22Rv1 (cell line): ENCODE data around the gene INCENP.
A peak's percentile ranks its signal among the peaks of the same experiment; 100 is the strongest.

Experiments
- H3K27ac ChIP-seq: fragments of 450-650 bp; 2 replicates; pipeline ENCODE4 v1.5.1; 2017
- CTCF ChIP-seq: fragments of 450-650 bp; IDR thresholded peaks from 2 replicates; pipeline ENCODE4 v1.5.1; 2017; ENCODE audit warnings: mild to moderate bottlenecking
- ZFX ChIP-seq: fragments of 450-650 bp; IDR thresholded peaks from 2 replicates; pipeline ENCODE4 v1.6.1; 2017; ENCODE audit warnings: antibody characterized with exemption, borderline replicate concordance

Gene INCENP

GRCh38 chr11:62141111-62142042 lies 17.6 kb downstream of the INCENP start:
- TF ChIP-seq CTCF: no peak
- TF ChIP-seq ZFX: no peak
- no peak overlapping the region for H3K27ac ChIP-seq

DNA sequence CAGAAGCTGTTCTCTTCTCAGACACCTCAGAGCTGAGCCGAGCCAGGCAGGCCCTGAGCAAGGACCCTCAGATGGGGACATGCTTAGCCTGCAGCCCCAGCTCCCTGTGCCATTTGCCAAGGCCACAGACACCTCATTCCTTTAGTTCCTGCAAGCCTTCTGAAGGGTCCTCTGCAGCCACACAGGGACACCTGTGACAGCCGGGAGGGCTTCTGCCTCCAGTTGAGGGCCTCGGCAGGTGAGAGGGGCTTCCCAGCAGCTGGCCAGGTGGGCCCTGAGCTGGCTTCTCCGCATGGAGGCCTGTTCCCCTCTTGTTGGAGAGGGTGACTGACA lies 18.2 kb downstream of the INCENP start:
- TF ChIP-seq CTCF (no peak), ZFX (no peak)
- H3K27ac ChIP-seq: no peak overlapping the region

DNA sequence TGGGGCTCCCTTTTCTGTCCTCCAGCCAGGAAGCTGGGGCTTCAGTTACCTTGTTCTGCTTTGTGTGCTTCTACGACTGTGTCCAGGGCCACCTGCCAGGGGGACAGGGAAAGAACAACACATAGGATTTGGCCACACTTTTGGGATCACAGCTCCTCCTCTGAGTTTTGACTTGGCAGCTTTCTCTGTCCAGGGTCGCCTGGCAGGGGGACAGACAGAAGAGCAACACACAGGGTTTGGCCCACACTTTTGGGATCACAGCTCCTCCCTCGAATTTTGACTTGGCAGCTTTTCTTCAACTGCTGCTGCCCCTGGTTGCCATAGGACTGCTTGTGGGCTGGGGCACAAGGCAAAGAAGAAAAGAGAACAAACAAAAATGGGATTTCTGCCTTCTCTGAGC lies 19.1 kb downstream of the INCENP start:
- no peak overlapping the region for H3K27ac ChIP-seq
- TF ChIP-seq ZFX (no peak), CTCF (no peak)

GRCh38 chr11:62143727-62144126 lies 19.9 kb downstream of the INCENP start:
- TF ChIP-seq CTCF (peak; percentile 15; the same call in 1 of the 2 replicates), ZFX (no peak)
- no peak overlapping the region for H3K27ac ChIP-seq

- H3K27ac ChIP-seq: no peak overlapping the region
- TF ChIP-seq ZFX: no peak
- no peak for TF ChIP-seq CTCF
Measured at GRCh38 chr11:62144641-62145255, 20.9 kb downstream of the INCENP start.

DNA sequence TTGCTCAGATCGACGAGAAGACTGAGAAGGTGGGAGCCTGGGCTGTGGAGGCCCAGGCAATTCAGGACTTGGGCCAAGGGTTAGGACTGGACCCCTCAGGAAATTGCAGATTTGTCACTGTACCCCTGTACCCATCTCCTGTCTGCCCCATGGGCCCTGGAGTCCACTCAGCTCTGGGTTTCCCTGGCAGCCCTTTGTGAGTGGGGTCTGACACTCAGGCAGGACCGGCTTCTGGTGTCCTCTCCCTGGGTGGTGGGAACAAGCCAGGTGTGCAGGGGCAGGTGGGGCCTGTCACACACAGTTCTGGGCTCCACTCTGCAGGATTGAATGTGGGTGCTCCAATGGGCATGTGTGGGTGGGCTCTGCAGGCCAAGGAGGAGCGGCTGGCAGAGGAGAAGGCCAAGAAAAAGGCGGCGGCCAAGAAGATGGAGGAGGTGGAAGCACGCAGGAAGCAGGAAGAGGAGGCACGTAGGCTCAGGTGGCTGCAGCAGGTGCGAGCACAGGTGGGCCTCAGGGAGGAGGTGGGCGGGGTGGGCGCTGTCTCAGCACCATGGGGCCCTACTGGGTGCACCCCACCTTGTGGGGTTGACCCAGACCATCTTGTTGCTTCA lies 21.6 kb downstream of the INCENP start:
- TF ChIP-seq CTCF (no peak), ZFX (no peak)
- no peak overlapping the region for H3K27ac ChIP-seq
